SK-N-MC (cell line): ENCODE results near the gene ASIC4.
A peak's percentile ranks its signal among the peaks of the same experiment; 100 is the strongest.

ENCODE experiments used
- DNase-seq: peaks from one replicate; pipeline ENCODE4 v3.0.0-alpha.2; 2011; ENCODE audit warnings: low read depth, low spot score
- H3K27ac ChIP-seq: fragments of 200-600 bp; sonication (generic); 2 replicates; pipeline ENCODE4 v1.5.1; 2016; ENCODE audit warnings: mixed run types
- H3K36me3 ChIP-seq: fragments of 200-600 bp; sonication (generic); 2 replicates; pipeline ENCODE4 v1.6.1; 2017; ENCODE audit warnings: antibody characterized with exemption, low read length, mixed read lengths; ENCODE audit not compliant: insufficient read depth
- H3K4me3 ChIP-seq: fragments of 200-600 bp; sonication (generic); 2 replicates; pipeline ENCODE4 v1.5.1; 2016
- H3K9ac ChIP-seq: fragments of 200-600 bp; sonication (generic); 2 replicates; pipeline ENCODE4 v1.8.0; 2017; ENCODE audit warnings: mixed run types, mixed read lengths; ENCODE audit not compliant: insufficient read length
- H3K9me3 ChIP-seq: fragments of 200-600 bp; sonication (generic); 2 replicates; pipeline ENCODE4 v1.6.1; 2017; ENCODE audit warnings: low read depth, mild to moderate bottlenecking, antibody characterized with exemption, low read length, moderate library complexity, mixed read lengths
- EZH2 ChIP-seq: fragments of 200-600 bp; sonication (generic); IDR thresholded peaks from one replicate; pipeline ENCODE4 v1.6.1; 2017; ENCODE audit warnings: antibody characterized with exemption
- FOXP2 ChIP-seq: optimal IDR thresholded peaks from 2 replicates; pipeline ENCODE3; 2011; ENCODE audit warnings: mild to moderate bottlenecking, moderate library complexity; ENCODE audit not compliant: insufficient read depth; ENCODE audit errors: extremely low read length, control extremely low read depth
- POLR2AphosphoS5 ChIP-seq: IDR thresholded peaks from 2 replicates; pipeline ENCODE4 v1.6.1; 2012; ENCODE audit warnings: mild to moderate bottlenecking, low read depth, low read length, borderline replicate concordance

ASIC4 gene

GRCh38 chr2:219499555-219499954, 14.7 kb upstream of the ASIC4 start:
- H3K27ac ChIP-seq, result peak overlapping the region; percentile 26
- H3K9ac ChIP-seq, result peak overlapping the region; percentile 95
- DNase-seq, result no peak
- H3K4me3 ChIP-seq, result peak overlapping the region; percentile 85
- H3K36me3 ChIP-seq, result no peaks in the 10 kb centered on the region
- no peaks in the 10 kb centered on the region for H3K9me3 ChIP-seq
- TF ChIP-seq EZH2, result no peak
- TF ChIP-seq POLR2AphosphoS5, result no peak
- no peak for TF ChIP-seq FOXP2

GRCh38 chr2:219500135-219500534, 14.1 kb upstream of the ASIC4 start:
- H3K36me3 ChIP-seq, result no peaks in the 10 kb centered on the region
- H3K27ac ChIP-seq, result no peak overlapping the region
- H3K9ac ChIP-seq, result no peak overlapping the region
- TF ChIP-seq EZH2, result no peak
- TF ChIP-seq POLR2AphosphoS5, result no peak
- TF ChIP-seq FOXP2, result no peak
- peak overlapping the region; percentile 85; the same call in 1 of the 2 replicates for H3K4me3 ChIP-seq
- H3K9me3 ChIP-seq, result no peaks in the 10 kb centered on the region
- no peak for DNase-seq

DNA sequence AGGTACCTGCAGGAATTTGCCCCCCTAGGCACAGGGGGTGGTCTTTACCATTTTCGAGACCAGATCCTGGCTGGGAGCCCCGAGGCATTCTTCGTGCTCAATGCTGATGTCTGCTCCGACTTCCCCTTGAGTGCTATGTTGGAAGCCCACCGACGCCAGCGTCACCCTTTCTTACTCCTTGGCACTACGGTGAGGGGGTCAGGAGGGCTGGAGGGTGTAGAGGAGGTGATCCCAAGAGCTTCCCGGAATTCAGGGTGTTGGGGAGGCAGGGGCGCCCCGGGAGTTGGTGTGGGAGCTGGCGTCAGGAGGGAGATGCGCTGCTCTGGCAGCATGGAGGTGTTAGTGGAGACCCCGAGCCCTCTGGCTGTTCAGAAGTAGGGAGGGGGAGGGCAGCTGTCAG, 12.4 kb upstream of the ASIC4 start:
- Histone ChIP-seq H3K9ac (no peak overlapping the region), H3K9me3 (no peaks in the 10 kb centered on the region), H3K4me3 (no peak overlapping the region), H3K27ac (no peak overlapping the region), H3K36me3 (no peaks in the 10 kb centered on the region)
- no peak for TF ChIP-seq POLR2AphosphoS5
- TF ChIP-seq FOXP2, result no peak
- TF ChIP-seq EZH2, result no peak
- DNase-seq, result no peak

DNA sequence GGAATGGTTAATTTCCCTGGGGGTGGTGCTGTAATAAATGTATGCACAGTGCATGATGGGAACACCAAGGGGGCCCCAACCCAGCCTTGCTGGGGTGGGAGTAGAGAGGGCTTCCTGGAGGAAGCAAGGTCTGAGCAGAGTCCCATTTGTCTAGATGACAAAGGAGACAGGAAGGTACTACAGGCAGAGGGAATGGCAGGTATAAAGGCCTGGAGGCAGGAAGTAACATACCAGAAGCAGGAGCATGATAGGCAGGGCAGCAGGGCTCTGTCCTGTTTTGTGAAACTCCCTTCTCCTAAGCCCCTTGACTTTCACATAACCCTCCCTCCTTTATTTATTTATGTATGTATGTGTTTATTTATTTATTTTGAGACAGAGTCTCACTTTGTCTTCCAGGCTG, 11.7 kb upstream of the ASIC4 start:
- Histone ChIP-seq H3K9ac (no peak overlapping the region), H3K36me3 (no peaks in the 10 kb centered on the region), H3K4me3 (no peak overlapping the region), H3K27ac (no peak overlapping the region), H3K9me3 (no peaks in the 10 kb centered on the region)
- no peak for TF ChIP-seq POLR2AphosphoS5
- no peak for TF ChIP-seq FOXP2
- TF ChIP-seq EZH2, result no peak
- no peak for DNase-seq

DNA sequence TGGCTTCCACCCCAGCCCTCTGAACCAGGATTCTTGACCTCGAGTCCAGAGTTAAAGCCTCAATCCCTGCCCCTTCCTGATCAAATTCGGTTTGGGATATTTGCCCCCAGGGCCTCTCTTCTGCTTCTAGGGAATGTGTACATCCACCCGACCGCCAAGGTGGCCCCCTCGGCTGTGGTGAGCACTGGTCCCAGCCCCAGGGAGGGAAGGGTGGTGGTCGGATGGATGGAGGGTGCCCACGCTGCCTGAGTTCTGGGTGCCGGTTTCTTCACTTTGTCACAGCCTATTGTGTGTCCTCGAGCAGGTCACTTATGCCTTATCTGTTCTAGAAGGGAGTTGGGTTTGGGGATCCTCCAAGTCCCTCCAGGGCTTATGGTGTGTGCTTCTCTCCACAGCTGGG, 8.7 kb upstream of the ASIC4 start:
- Histone ChIP-seq H3K27ac (no peak overlapping the region), H3K9ac (no peak overlapping the region), H3K4me3 (no peak overlapping the region), H3K36me3 (no peaks in the 10 kb centered on the region), H3K9me3 (no peaks in the 10 kb centered on the region)
- DNase-seq, result no peak
- TF ChIP-seq FOXP2 (no peak), POLR2AphosphoS5 (no peak), EZH2 (no peak)

- H3K36me3 ChIP-seq, result no peaks in the 10 kb centered on the region
- H3K9ac ChIP-seq, result no peak overlapping the region
These were observed 8.0 kb upstream of the ASIC4 start for GRCh38 chr2:219506153-219506801.

DNA sequence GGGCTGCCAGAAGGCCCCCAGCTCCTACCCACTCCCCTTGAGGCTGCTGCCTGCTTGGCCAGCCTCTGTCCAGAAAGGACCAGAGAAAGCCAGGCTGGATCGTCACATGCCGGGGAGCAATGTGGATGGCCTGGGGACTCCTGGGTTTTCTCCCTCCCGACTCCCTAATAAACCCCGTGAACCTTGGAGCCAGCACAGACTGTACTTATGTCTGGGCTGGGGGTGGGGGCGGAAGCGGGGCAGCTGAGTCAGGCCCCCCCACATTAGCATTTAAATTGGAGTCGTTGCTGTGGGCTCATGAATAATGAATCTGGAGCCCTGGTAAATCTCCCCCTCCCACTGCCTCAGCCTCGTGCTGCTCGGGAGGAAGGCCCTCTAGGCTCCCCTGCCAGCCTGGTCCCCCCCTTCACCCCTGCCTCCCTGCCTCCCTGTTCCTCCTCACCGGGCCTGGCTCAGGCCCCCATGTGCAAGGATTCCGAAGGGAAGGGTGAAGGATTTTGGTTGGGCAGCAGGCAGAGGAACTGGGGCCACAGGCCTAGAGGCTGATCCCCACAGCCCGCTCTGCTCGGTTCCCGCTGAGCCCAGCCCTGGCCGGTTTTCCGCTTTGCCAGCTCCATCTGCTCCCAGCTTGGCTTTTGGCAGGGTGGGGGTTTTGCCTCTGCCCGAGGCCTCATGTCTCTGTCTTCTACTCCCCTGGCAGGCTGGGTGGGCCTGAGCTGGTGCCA, 7.3 kb upstream of the ASIC4 start:
- H3K27ac ChIP-seq, result peak overlapping the region; percentile 92
- DNase-seq, result peak; percentile 45
- H3K9me3 ChIP-seq, result no peaks in the 10 kb centered on the region
- H3K36me3 ChIP-seq, result no peaks in the 10 kb centered on the region
- H3K4me3 ChIP-seq, result peak overlapping the region; percentile 62
- TF ChIP-seq FOXP2, result no peak
- TF ChIP-seq EZH2, result no peak
- peak; percentile 60 for TF ChIP-seq POLR2AphosphoS5
- peak overlapping the region; percentile 43 for H3K9ac ChIP-seq

More at GRCh38 chr2:219506153-219506801, 8.0 kb upstream of the ASIC4 start:
- TF ChIP-seq POLR2AphosphoS5 (no peak), EZH2 (no peak), FOXP2 (no peak)
- peak overlapping the region; percentile 62 for H3K4me3 ChIP-seq
- DNase-seq, result no peak
- H3K9me3 ChIP-seq, result no peaks in the 10 kb centered on the region
- H3K27ac ChIP-seq, result peak overlapping the region; percentile 92

DNA sequence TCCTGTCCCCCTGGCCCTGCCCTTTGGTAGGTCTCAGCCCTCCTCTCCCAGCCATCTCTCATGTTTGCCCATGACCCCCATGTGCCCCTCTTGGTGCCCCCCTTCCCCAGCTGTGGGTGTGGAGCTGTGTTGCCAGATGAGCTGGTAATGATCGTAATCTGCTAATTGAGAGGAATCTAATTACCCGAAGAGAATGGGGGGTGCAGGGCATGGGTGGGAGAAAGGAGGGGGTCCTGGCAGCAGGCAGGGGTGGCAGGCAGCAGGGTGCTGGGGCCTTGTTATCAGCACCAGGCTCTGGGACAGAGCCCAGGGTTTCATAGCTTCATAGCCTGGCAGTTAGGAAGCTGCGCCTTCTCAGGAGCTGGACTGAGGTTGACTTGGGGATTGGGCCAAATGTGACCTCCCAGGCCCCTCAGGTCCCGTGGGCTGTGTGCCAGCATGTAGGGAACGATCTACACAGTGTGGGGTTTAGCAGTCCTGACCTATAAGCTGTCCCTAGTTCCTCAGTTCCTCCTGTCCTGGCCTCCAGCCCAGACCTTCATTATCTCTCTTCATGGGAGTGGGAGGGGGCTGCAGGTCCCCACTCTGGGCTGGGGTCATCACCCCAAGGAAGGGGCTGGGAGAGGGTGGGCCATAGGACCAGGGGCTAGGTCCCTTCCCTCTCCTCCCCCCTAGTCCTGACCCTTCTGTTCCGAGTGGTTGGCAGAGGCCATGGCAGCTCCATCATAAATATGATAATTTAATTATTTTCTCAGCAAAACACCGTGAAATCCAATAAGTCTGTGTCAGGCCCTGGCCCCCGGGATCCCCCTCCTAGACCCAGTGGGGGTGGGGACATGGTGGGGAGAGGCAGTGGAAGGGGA, 6.5 kb upstream of the ASIC4 start:
- DNase-seq, result no peak
- Histone ChIP-seq H3K36me3 (no peaks in the 10 kb centered on the region), H3K27ac (peak overlapping the region; percentile 92), H3K9ac (peak overlapping the region; percentile 43), H3K9me3 (no peaks in the 10 kb centered on the region), H3K4me3 (peak overlapping the region; percentile 62)
- TF ChIP-seq EZH2 (no peak), POLR2AphosphoS5 (no peak), FOXP2 (no peak)
